Transverse colon (tissue), 4 donors: Measurements from ENCODE around the gene METTL9. TPM values are rescaled to one million over a fixed set of nuclear protein-coding genes. Genes with fewer than 3 reads are reported as not detected.

Experiments used
- DNase-seq: peaks from one replicate; pipeline ENCODE4 v3.0.0-alpha.2; 2019
- H3K27ac ChIP-seq, 4 donors: fragments of 200-600 bp; sonication (generic); 2 replicates each; pipeline ENCODE4 v1.5.1; 2016 to 2018; ENCODE audit warnings: inconsistent platforms in 4 of 4
- H3K27me3 ChIP-seq: fragments of 200-600 bp; sonication (generic); 2 replicates; pipeline ENCODE4 v1.5.1; 2017; ENCODE audit warnings: inconsistent platforms
- H3K36me3 ChIP-seq, 4 donors: fragments of 200-600 bp; sonication (generic); 2 replicates each; pipeline ENCODE4 v1.5.1; 2017 to 2019; ENCODE audit warnings: inconsistent platforms in 4 of 4
- H3K4me1 ChIP-seq, 4 donors: fragments of 200-600 bp; sonication (generic); 2 replicates each; pipeline ENCODE4 v1.5.1; 2017 to 2020; ENCODE audit warnings: inconsistent platforms in 4 of 4
- H3K4me3 ChIP-seq, 4 donors: fragments of 200-600 bp; sonication (generic); 1 replicate in 1 of 4; 2 replicates in 3 of 4; pipeline versions ENCODE4 v1.5.1 to v1.6.1; 2017 to 2019; ENCODE audit warnings: inconsistent platforms in 4 of 4
- H3K9me3 ChIP-seq, 2 donors: fragments of 200-600 bp; sonication (generic); 2 replicates each; pipeline ENCODE4 v1.5.1; 2017 to 2019; ENCODE audit warnings: inconsistent platforms in 2 of 2
- CTCF ChIP-seq, 5 experiments: fragments of 200-600 bp in 3 of 5; fragments of 450-650 bp in 2 of 5; sonication (generic) in 3 of 5; IDR thresholded peaks; 1 replicate in 2 of 5; 2 replicates in 3 of 5; pipeline ENCODE4 v1.5.1; 2016 to 2017; ENCODE audit warnings: antibody characterized with exemption in 5 of 5, inconsistent platforms in 3 of 5, mild to moderate bottlenecking in 2 of 5, moderate library complexity in 1 of 5
- EP300 ChIP-seq: sonication (generic); formaldehyde crosslinking; IDR thresholded peaks from one replicate; pipeline ENCODE4 v1.6.1; 2017; ENCODE audit warnings: antibody characterized with exemption, low read depth
- POLR2A ChIP-seq: fragments of 450-650 bp; IDR thresholded peaks from one replicate; pipeline ENCODE4 v1.6.1; 2016; ENCODE audit warnings: antibody characterized with exemption, mild to moderate bottlenecking, moderate library complexity
- POLR2AphosphoS5 ChIP-seq, 3 donors: sonication (generic); formaldehyde crosslinking; IDR thresholded peaks; one replicate each; pipeline ENCODE4 v1.6.1; 2016; ENCODE audit warnings: antibody characterized with exemption in 3 of 3
- WGBS, 2 donors: methylation state at CpG; one replicate each; pipeline ENCODE4 v1.1.5; 2018; ENCODE audit warnings: low coverage in 1 of 2; 5-methylcytosine and 5-hydroxymethylcytosine counted together
- in situ Hi-C, 4 donors: fragments of 200-750 bp; cut with MboI; loops; one replicate each; pipeline versions ENCODE4 v1.15.0 to v1.15.1; 2017; ENCODE audit warnings: low sequenced_read_pairs in 3 of 4, low pct_ligation_motif_present in 1 of 4, low pct_unique_long_range_greater_than_20kb in 1 of 4
- intact Hi-C: fragments of 100-400 bp; cut with DNase I; formaldehyde crosslinking; loops from one replicate; pipeline ENCODE4 v1.15.1; 2023; ENCODE audit warnings: low total_unique reads
- total RNA-seq, 4 donors: library from RNA; depleted of rRNA; stranded (reverse); fragments of >200 nt; gene quantifications; one replicate each; pipeline ENCODE4 v1.1.0, GENCODE V29; 2016

METTL9 gene
- total RNA-seq, 4 donors from 2014 or later: 41.9 to 116 (median 67.5) TPM

- Histone ChIP-seq H3K9me3 (no peaks in the 10 kb centered on the region), H3K27ac (peak overlapping the region; percentile 96 to 99 (median 98)), H3K27me3 (no peaks in the 10 kb centered on the region), H3K36me3 (no peaks in the 10 kb centered on the region), H3K4me3 (no peak overlapping the region), H3K4me1 (peaks cover 8 to 28% (median 16%) of the 10 kb centered on the region in 4 donors)
- WGBS, 2 donors: 90 to 93% methylated on average over 7 to 12 of the region's 12 CpGs
- TF ChIP-seq POLR2AphosphoS5 (IDR thresholded peaks at IDR 0.05) (no peak), EP300 (no peak), POLR2A (no peak), CTCF (IDR thresholded peaks at IDR 0.05) (no peak)
- intact Hi-C loops: no loop called here
- no peak for DNase-seq
- in situ Hi-C loops: loop anchor here in 2 of 4 donors (10.0 to 25.0 kb wide), 2 partner anchors 47 to 114 kb away; no protein-coding TSS in a partner anchor
Measured at GRCh38 chr16:21598206-21598605, 1.2 kb upstream of the METTL9 start.

DNA sequence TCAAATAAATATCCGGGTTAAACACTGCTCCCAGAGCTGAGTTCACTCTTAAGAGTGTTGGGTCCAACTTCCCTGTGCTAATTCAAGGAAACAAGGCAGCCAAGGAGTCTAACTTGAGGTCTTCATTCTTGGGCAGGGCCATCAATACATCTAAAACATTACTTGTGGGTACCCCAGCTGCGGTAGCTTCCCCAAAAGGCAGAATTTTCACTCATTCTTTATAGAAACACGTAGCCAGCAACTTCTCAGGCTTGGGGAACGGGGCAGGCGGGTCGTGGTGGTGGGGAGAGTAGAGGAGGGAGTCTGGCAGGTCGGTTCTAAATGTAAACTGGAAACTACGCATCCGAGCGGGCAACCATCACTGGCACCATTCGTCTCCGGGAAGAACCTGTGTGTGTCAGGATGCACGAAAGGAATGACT, 666 bp upstream of the METTL9 start:
- in situ Hi-C loops: loop anchor here in 2 of 4 donors (10.0 to 25.0 kb wide), 2 partner anchors 46 to 114 kb away; no protein-coding TSS in a partner anchor
- peak in 1 of 3 donors; percentile 16 for TF ChIP-seq POLR2AphosphoS5 (IDR thresholded peaks at IDR 0.05)
- no peak for TF ChIP-seq POLR2A
- no peak for TF ChIP-seq CTCF (IDR thresholded peaks at IDR 0.05)
- WGBS, 2 donors: 2 to 3% methylated on average over 5 to 13 of the region's 13 CpGs

DNA sequence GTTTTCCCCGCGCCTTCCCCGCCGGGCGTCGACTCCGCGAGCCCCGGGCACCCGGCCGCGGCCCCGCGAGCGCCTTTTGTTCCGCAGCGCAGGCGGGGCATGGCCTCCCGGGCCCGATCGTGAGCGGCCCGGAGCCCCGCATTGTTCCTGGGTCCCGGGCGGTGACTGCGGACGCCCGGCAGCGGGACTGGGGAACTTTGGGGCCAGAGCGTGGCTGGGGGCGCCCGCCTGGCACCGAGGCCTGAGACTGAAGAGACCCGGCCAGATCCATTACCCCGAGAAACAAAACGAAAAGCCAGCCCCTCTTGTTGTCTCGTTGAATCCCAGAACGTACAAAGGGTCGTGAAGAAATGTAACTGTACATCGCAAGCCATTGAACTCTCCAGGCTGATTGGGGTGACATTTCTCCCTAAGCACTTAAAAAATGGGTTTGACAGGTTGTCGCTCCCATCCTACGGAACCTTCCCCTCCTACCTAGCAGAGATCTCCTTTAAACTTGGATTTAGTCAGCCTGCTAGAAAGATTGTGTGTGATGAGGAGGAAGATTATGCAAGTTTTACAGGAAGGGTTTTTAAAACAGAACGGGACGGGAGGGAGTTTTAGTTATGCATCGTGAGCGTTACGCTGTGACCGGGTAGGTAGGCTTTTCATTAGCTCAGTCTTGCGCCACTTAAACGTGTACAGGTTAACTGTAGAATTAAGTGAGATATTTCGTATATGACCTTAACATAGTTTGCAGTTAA, 825 bp downstream of the METTL9 start:
- Histone ChIP-seq H3K27me3 (no peaks in the 10 kb centered on the region), H3K4me1 (peaks cover 8 to 38% (median 16%) of the 10 kb centered on the region in 4 donors), H3K9me3 (no peaks in the 10 kb centered on the region), H3K36me3 (no peaks in the 10 kb centered on the region), H3K4me3 (peak overlapping the region; percentile 83 to 95 (median 92)), H3K27ac (peak overlapping the region; percentile 96 to 99 (median 98))
- intact Hi-C loops: no loop called here
- in situ Hi-C loops: no loop called here
- TF ChIP-seq CTCF (IDR thresholded peaks at IDR 0.05): peak in 1 of 5 experiments; percentile 13
- peak in 2 of 3 donors; percentile 15 to 38 for TF ChIP-seq POLR2AphosphoS5 (IDR thresholded peaks at IDR 0.05)
- peak; percentile 14 for TF ChIP-seq POLR2A
- TF ChIP-seq EP300: no peak
- no peak for DNase-seq
- 0 to 1% methylated on average over 10 to 49 of the region's 52 CpGs for WGBS, 2 donors

More for the DNA sequence above, 666 bp upstream of the METTL9 start:
- peak overlapping the region; percentile 96 to 99 (median 98) for H3K27ac ChIP-seq
- H3K4me1 ChIP-seq: peaks cover 8 to 28% (median 16%) of the 10 kb centered on the region in 4 donors
- no peaks in the 10 kb centered on the region for H3K9me3 ChIP-seq
- DNase-seq: peak; percentile 31
- no peaks in the 10 kb centered on the region for H3K27me3 ChIP-seq
- H3K36me3 ChIP-seq: no peaks in the 10 kb centered on the region
- intact Hi-C loops: no loop called here
- peak overlapping the region; percentile 75 to 95 (median 92) for H3K4me3 ChIP-seq

DNA sequence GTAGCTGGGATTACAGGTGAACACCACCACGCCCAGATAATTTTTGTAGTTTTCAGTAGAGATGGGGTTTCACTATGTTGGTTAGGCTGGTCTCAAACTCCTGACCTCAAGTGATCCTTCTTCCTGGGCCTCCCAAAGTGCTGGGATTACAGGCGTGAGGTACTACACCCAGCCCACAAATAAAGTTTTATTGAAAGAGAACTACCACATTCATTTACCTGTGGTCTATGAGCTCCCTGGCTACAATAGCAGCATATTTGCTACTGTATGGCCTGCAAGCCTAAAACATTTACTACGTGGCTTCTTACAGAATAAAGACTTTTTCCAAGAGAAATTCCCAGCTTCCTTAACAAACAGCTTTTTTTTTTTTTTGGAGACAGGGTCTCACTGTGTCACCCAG, 3.4 kb downstream of the METTL9 start:
- peaks cover 8 to 57% (median 26%) of the 10 kb centered on the region in 4 donors for H3K4me1 ChIP-seq
- no peaks in the 10 kb centered on the region for H3K36me3 ChIP-seq
- H3K4me3 ChIP-seq: no peak overlapping the region
- intact Hi-C loops: no loop called here
- no peaks in the 10 kb centered on the region for H3K9me3 ChIP-seq
- WGBS, 2 donors: 84 to 90% methylated on average over 3 of the region's 3 CpGs
- H3K27ac ChIP-seq: no peak overlapping the region
- no peaks in the 10 kb centered on the region for H3K27me3 ChIP-seq
- DNase-seq: no peak
- in situ Hi-C loops: no loop called here
- TF ChIP-seq CTCF (IDR thresholded peaks at IDR 0.05) (no peak), POLR2A (no peak), POLR2AphosphoS5 (IDR thresholded peaks at IDR 0.05) (no peak), EP300 (no peak)
